Measurements from ENCODE around the gene PRKN. TPM values are rescaled to one million over a fixed set of nuclear protein-coding genes. Genes with fewer than 3 reads are reported as not detected.

Gene PRKN
- total RNA-seq, 1 experiment from 2014 or later = not detected

DNA sequence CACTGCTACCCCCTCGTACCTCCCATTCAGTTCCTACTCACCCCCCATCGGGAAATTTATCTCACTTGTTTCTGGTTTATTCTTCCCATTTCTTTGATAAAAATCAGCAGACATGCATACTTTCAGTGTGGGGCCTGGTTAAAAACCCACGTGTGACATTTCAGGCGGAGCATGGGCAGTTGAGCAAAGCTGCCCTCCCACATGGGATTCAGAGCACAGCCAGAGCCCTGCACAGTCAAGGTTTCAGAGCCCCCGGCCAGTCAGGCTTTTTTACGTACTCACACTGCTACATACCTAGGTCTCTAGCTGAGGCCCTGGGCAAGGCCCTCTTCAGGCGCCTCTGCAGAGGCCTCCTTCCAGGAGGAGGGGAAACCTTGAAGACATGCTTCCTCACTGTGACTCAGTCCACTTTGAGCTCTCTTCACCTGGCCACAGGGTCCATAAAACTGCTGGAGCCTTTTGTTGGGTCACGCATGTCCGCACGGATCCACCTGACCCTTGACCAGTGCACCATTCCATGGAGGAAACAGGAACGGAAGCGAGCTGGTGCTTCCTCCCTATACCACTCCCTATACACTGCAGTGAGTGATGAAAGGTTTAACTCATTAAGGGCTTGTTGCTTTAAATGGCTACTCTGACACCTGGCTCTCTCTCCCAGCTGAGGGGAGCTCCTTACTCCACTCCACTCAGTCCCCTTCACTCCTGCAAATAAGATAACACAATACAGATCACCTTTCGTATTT lies 713.3 kb downstream of the PRKN start:
- H3K9me3 ChIP-seq (ENCODE audit: insufficient read depth, low read depth) = no peaks in the 10 kb centered on the region
- H4K20me1 ChIP-seq (ENCODE audit: insufficient read depth) = no peaks in the 10 kb centered on the region
- ChIA-PET CTCF (no interaction called here), POLR2A (ENCODE audit: unreplicated experiment) (no interaction called here)
- H3K79me2 ChIP-seq (ENCODE audit: low read depth) = no peaks in the 10 kb centered on the region
- H3K4me2 ChIP-seq = no peak overlapping the region
- no peak overlapping the region for H3K27ac ChIP-seq
- H3K27me3 ChIP-seq (ENCODE audit: insufficient read depth, low read depth) = 0 out of 2 replicates have a peak, but pooled peaks cover 8% of the 10 kb centered on the region
- no TSS peak for BruUV-seq (replicated peaks)
- no peak for TF ChIP-seq EZH2 (IDR thresholded peaks at IDR 0.05; ENCODE audit: low read depth)
- TF ChIP-seq, protein P1, sequence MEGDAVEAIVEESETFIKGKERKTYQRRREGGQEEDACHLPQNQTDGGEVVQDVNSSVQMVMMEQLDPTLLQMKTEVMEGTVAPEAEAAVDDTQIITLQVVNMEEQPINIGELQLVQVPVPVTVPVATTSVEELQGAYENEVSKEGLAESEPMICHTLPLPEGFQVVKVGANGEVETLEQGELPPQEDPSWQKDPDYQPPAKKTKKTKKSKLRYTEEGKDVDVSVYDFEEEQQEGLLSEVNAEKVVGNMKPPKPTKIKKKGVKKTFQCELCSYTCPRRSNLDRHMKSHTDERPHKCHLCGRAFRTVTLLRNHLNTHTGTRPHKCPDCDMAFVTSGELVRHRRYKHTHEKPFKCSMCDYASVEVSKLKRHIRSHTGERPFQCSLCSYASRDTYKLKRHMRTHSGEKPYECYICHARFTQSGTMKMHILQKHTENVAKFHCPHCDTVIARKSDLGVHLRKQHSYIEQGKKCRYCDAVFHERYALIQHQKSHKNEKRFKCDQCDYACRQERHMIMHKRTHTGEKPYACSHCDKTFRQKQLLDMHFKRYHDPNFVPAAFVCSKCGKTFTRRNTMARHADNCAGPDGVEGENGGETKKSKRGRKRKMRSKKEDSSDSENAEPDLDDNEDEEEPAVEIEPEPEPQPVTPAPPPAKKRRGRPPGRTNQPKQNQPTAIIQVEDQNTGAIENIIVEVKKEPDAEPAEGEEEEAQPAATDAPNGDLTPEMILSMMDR (conservative IDR thresholded peaks at IDR 0.05) = no peak
- intact Hi-C loops (cut with micrococcal nuclease; ENCODE audit: unreplicated experiment) = no loop called here
- no peak overlapping the region for H2AFZ ChIP-seq
- no peak overlapping the region for H3K4me3 ChIP-seq
- no peaks in the 10 kb centered on the region for H3K36me3 ChIP-seq (ENCODE audit: low read depth)
- H3K4me1 ChIP-seq (replicated peaks; ENCODE audit: insufficient read depth) = no peaks in the 10 kb centered on the region
- no peak for DNase-seq
- no peaks in the 10 kb centered on the region for H3K9me2 ChIP-seq (ENCODE audit: insufficient read depth)
- no peaks in the 10 kb centered on the region for H3F3A ChIP-seq (ENCODE audit: insufficient read depth, low read depth)

DNA sequence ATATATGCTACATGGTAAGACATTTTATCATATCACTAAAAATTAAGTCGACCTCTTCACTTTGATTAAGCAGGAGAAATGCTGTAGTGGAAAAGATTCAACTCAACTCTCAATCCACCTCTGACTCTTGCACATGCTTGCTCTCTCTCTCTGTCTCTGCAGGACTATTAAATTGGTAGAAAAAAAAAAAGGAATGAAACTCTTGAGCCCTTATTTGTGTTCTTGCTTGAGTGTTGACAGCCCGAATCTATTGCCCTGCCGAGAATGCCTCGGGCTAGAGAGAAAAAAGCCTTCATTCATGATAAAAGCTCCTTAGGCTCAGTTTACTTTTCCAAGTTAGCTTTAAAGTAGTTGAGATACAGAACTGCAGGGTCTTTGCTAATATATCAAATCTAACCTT lies 722.2 kb downstream of the PRKN start:
- H3K9me3 ChIP-seq (ENCODE audit: insufficient read depth, low read depth) = no peaks in the 10 kb centered on the region
- H2AFZ ChIP-seq = no peak overlapping the region
- no peaks in the 10 kb centered on the region for H3K9me2 ChIP-seq (ENCODE audit: insufficient read depth)
- TF ChIP-seq, protein P1 (conservative IDR thresholded peaks at IDR 0.05) = no peak
- TF ChIP-seq EZH2 (IDR thresholded peaks at IDR 0.05; ENCODE audit: low read depth) = no peak
- no peak overlapping the region for H3K27ac ChIP-seq
- no peaks in the 10 kb centered on the region for H3K27me3 ChIP-seq (ENCODE audit: insufficient read depth, low read depth)
- no peak overlapping the region for H3K4me2 ChIP-seq
- H3K4me1 ChIP-seq (replicated peaks; ENCODE audit: insufficient read depth) = no peaks in the 10 kb centered on the region
- no peaks in the 10 kb centered on the region for H4K20me1 ChIP-seq (ENCODE audit: insufficient read depth)
- no peak for DNase-seq
- BruUV-seq (replicated peaks) = no TSS peak
- H3K36me3 ChIP-seq (ENCODE audit: low read depth) = no peaks in the 10 kb centered on the region
- ChIA-PET CTCF (no interaction called here), POLR2A (ENCODE audit: unreplicated experiment) (no interaction called here)
- intact Hi-C loops (cut with micrococcal nuclease; ENCODE audit: unreplicated experiment) = no loop called here
- no peaks in the 10 kb centered on the region for H3K79me2 ChIP-seq (ENCODE audit: low read depth)
- no peaks in the 10 kb centered on the region for H3F3A ChIP-seq (ENCODE audit: insufficient read depth, low read depth)
- no peak overlapping the region for H3K4me3 ChIP-seq

DNA sequence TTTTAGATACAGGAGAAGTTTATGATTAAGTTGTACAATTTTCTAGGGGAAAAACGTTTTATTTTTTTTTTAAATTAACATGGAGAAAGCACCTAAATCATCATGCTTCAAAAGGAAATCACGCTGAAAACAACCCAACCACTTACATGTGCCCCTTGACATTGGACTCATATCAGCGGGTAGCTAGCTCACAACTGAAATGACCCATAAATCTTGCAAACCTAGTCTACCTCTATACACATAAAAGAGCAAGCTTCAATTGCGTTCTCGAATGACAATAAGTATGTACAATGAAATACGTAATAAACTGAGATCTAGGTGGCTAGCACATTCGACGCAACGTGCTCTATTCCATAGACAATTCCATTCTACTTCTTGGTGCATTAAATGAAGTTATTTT lies 730.8 kb downstream of the PRKN start:
- BruUV-seq (replicated peaks) = no TSS peak
- CTCF ChIA-PET = no interaction called here

More for the DNA sequence above, 730.8 kb downstream of the PRKN start:
- intact Hi-C loops (cut with micrococcal nuclease; ENCODE audit: unreplicated experiment) = no loop called here
- Histone ChIP-seq H3F3A (ENCODE audit: insufficient read depth, low read depth) (no peaks in the 10 kb centered on the region), H3K79me2 (ENCODE audit: low read depth) (no peaks in the 10 kb centered on the region), H3K27ac (no peak overlapping the region), H3K9me2 (ENCODE audit: insufficient read depth) (no peaks in the 10 kb centered on the region), H3K27me3 (ENCODE audit: insufficient read depth, low read depth) (no peaks in the 10 kb centered on the region), H3K36me3 (ENCODE audit: low read depth) (no peaks in the 10 kb centered on the region), H3K4me1 (replicated peaks; ENCODE audit: insufficient read depth) (no peaks in the 10 kb centered on the region), H3K4me2 (no peak overlapping the region), H4K20me1 (ENCODE audit: insufficient read depth) (no peaks in the 10 kb centered on the region), H2AFZ (no peak overlapping the region), H3K9me3 (ENCODE audit: insufficient read depth, low read depth) (no peaks in the 10 kb centered on the region), H3K4me3 (no peak overlapping the region)
- TF ChIP-seq, protein P1 (conservative IDR thresholded peaks at IDR 0.05) = no peak
- no peak for TF ChIP-seq EZH2 (IDR thresholded peaks at IDR 0.05; ENCODE audit: low read depth)
- POLR2A ChIA-PET (ENCODE audit: unreplicated experiment) = no interaction called here
- no peak for DNase-seq
